Suprapubic skin (tissue), 4 donors: ENCODE data around the gene ADAP2. TPM values are rescaled to one million over a fixed set of nuclear protein-coding genes. Genes with fewer than 3 reads are reported as not detected.
"Not testable (repeated sequence)": the region's sequence is repeated elsewhere in the genome, so short reads cannot be mapped to it uniquely, and the experiment has no call there.

Experiments used
- DNase-seq, 2 donors: peaks; one replicate each; pipeline ENCODE4 v3.0.0-alpha.2; 2019; ENCODE audit warnings: low spot score in 2 of 2
- H3K27ac ChIP-seq: fragments of 200-600 bp; sonication (generic); one replicate; pipeline ENCODE4 v1.5.1; 2019
- H3K27me3 ChIP-seq: fragments of 200-600 bp; sonication (generic); one replicate; pipeline ENCODE4 v1.5.1; 2019
- H3K36me3 ChIP-seq: fragments of 200-600 bp; sonication (generic); one replicate; pipeline ENCODE4 v1.5.1; 2019
- H3K4me1 ChIP-seq: fragments of 200-600 bp; sonication (generic); one replicate; pipeline ENCODE4 v1.5.1; 2019
- H3K4me3 ChIP-seq: fragments of 200-600 bp; sonication (generic); one replicate; pipeline ENCODE4 v1.5.1; 2019; ENCODE audit warnings: mild to moderate bottlenecking
- H3K9me3 ChIP-seq: fragments of 200-600 bp; sonication (generic); one replicate; pipeline ENCODE4 v1.5.1; 2019
- EP300 ChIP-seq: sonication (generic); formaldehyde crosslinking; IDR thresholded peaks from one replicate; pipeline ENCODE4 v1.6.1; 2017; ENCODE audit warnings: antibody characterized with exemption
- POLR2A ChIP-seq, 2 donors: fragments of 450-650 bp; IDR thresholded peaks; one replicate each; pipeline ENCODE4 v1.6.1; 2017; ENCODE audit warnings: antibody characterized with exemption in 2 of 2, mild to moderate bottlenecking in 2 of 2, moderate library complexity in 2 of 2
- POLR2AphosphoS5 ChIP-seq, 3 donors: sonication (generic); formaldehyde crosslinking; IDR thresholded peaks; one replicate each; pipeline ENCODE4 v1.6.1; 2017; ENCODE audit warnings: antibody characterized with exemption in 3 of 3
- WGBS: methylation state at CpG from one replicate; pipeline ENCODE4 v1.1.5; 2018; 5-methylcytosine and 5-hydroxymethylcytosine counted together
- total RNA-seq, 4 donors: library from RNA; depleted of rRNA; stranded (reverse); fragments of >200 nt; gene quantifications; one replicate each; pipeline ENCODE4 v1.1.0, GENCODE V29; 2016
- TF ChIP-seq, protein P1 (sequence below), 2 donors: fragments of 200-600 bp in 1 of 2; fragments of 450-650 bp in 1 of 2; sonication (generic) in 1 of 2; IDR thresholded peaks; one replicate each; pipeline ENCODE4 v1.5.1; 2016 to 2019; ENCODE audit warnings: antibody characterized with exemption in 2 of 2, mild to moderate bottlenecking in 1 of 2, moderate library complexity in 1 of 2

ADAP2 gene
- total RNA-seq, 4 donors from 2014 or later: 9.1 to 22.5 (median 17.7) TPM

GRCh38 chr17:30969989-30970830, 48.5 kb downstream of the ADAP2 start:
- peak in 1 of 2 donors; percentile 62 for DNase-seq

DNA sequence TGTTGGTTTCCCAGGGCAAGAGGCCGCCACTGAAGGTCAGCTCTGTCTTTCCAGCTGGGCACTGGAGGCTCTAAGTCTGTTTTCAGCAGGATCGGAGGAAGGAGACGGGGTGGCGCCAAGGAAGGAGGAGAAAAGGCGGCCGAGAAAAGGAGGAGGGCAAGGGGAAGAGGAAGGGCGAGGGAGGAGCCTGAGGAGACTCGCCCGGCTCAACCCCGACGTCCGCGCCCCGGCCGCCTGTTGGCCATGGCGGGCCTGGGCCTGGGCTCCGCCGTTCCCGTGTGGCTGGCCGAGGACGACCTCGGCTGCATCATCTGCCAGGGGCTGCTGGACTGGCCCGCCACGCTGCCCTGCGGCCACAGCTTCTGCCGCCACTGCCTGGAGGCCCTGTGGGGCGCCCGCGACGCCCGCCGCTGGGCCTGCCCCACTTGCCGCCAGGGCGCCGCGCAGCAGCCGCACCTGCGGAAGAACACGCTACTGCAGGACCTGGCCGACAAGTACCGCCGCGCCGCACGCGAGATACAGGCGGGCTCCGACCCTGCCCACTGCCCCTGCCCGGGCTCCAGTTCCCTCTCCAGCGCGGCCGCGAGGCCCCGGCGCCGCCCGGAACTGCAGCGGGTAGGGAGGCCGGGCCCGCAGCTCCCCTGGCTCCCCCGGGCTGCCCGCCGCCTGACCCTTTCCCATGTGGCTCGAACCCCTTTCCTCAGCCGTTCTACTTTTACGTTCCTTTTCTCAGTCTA, 49.3 kb downstream of the ADAP2 start, which contains the start of gene RNF135:
TSS of gene RNF135 (plus strand) at position 209 of the 737 bp plus-strand sequence. CDS start at position 244, 35 bp downstream.
- H3K4me3 ChIP-seq: peak within 1 kb of the TSS; percentile 96
- H3K4me1 ChIP-seq: peaks cover 32% of the 10 kb centered on the region
- DNase-seq: peak; percentile 87 to 90
- H3K9me3 ChIP-seq: no peaks in the 10 kb centered on the region
- peak within 1 kb of the TSS; percentile 98 for H3K27ac ChIP-seq
- H3K27me3 ChIP-seq: no peaks in the 10 kb centered on the region
- H3K36me3 ChIP-seq: peaks cover 9% of the 10 kb centered on the region
- peak in 2 of 3 donors; percentile 47 to 80 for TF ChIP-seq POLR2AphosphoS5 (IDR thresholded peaks at IDR 0.05)
- TF ChIP-seq POLR2A (IDR thresholded peaks at IDR 0.05): peak in 1 of 2 donors; percentile 61
- TF ChIP-seq, protein P1, sequence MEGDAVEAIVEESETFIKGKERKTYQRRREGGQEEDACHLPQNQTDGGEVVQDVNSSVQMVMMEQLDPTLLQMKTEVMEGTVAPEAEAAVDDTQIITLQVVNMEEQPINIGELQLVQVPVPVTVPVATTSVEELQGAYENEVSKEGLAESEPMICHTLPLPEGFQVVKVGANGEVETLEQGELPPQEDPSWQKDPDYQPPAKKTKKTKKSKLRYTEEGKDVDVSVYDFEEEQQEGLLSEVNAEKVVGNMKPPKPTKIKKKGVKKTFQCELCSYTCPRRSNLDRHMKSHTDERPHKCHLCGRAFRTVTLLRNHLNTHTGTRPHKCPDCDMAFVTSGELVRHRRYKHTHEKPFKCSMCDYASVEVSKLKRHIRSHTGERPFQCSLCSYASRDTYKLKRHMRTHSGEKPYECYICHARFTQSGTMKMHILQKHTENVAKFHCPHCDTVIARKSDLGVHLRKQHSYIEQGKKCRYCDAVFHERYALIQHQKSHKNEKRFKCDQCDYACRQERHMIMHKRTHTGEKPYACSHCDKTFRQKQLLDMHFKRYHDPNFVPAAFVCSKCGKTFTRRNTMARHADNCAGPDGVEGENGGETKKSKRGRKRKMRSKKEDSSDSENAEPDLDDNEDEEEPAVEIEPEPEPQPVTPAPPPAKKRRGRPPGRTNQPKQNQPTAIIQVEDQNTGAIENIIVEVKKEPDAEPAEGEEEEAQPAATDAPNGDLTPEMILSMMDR (IDR thresholded peaks at IDR 0.05): peak; percentile 5 to 47
- TF ChIP-seq EP300: no peak
- WGBS: 0% methylated on average over 47 of the region's 66 CpGs

More at GRCh38 chr17:30969989-30970830, 48.5 kb downstream of the ADAP2 start:
- peak overlapping the region; percentile 98 for H3K27ac ChIP-seq
- H3K27me3 ChIP-seq: no peaks in the 10 kb centered on the region
- H3K9me3 ChIP-seq: no peaks in the 10 kb centered on the region
- H3K36me3 ChIP-seq: peaks cover 5% of the 10 kb centered on the region
- H3K4me1 ChIP-seq: peaks cover 32% of the 10 kb centered on the region
- peak overlapping the region; percentile 96 for H3K4me3 ChIP-seq
- 9% methylated on average over 31 of the region's 31 CpGs for WGBS
- TF ChIP-seq POLR2A (IDR thresholded peaks at IDR 0.05): no peak
- no peak for TF ChIP-seq EP300
- no peak for TF ChIP-seq POLR2AphosphoS5 (IDR thresholded peaks at IDR 0.05)
- TF ChIP-seq, protein P1 (IDR thresholded peaks at IDR 0.05): no peak

DNA sequence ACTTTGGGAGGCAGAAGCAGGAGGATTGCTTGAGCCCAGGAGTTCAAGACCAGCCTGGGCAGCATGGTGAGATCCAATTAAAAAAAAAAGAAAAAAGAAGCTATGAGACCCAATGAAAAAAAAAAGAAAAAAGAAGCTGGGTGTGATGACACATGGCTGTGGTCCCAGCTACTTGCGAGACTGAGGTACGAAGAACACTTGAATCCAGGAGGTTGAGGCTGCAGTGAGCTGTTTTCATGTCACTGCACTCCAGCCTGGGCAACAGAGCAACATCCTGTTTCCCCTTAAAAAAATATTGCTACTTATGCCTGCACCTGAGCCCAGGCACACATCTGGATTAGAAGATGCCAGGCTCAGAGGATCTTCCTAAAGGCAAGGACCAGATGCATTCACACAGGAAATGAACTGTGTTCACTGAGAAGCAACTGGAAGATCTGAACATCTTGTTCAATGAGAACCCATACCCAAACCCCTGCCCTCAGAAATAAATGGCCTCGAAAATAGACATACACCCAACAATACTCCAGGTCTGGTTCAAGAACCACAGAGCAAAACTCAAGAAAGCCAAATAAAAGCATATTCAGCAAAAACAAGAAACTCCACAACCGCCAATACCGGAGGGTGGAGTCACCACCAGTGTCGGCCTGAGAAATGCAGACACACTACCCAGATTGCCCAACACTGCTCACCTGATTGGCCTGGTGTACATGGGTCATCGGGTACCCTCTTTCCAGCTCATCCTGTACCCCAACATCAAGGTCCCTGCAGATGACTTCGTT, 53.5 kb downstream of the ADAP2 start:
- Histone ChIP-seq H3K27me3 (no peaks in the 10 kb centered on the region), H3K4me3 (no peak overlapping the region), H3K36me3 (peaks cover 9% of the 10 kb centered on the region), H3K4me1 (peaks cover 27% of the 10 kb centered on the region), H3K9me3 (no peaks in the 10 kb centered on the region), H3K27ac (no peak overlapping the region)
- WGBS: 85% methylated on average over 8 of the region's 8 CpGs
- peak in 1 of 2 donors; percentile 48 for DNase-seq
- TF ChIP-seq EP300: no peak
- no peak for TF ChIP-seq POLR2AphosphoS5 (IDR thresholded peaks at IDR 0.05)
- TF ChIP-seq, protein P1 (IDR thresholded peaks at IDR 0.05): no peak

- not testable (repeated sequence) for H3K9me3 ChIP-seq, H3K27ac ChIP-seq, H3K4me1 ChIP-seq, H3K27me3 ChIP-seq, H3K4me3 ChIP-seq, H3K36me3 ChIP-seq
- no CpG with 5 or more reads among the region's 33 CpGs for WGBS
- DNase-seq: peak in 1 of 2 donors; percentile 19
Measured at GRCh38 chr17:30979919-30980318, 58.2 kb downstream of the ADAP2 start.
